AG08396 (cell line): ENCODE measurements around the gene PLK1.
"Not testable (repeated sequence)": the region's sequence is repeated elsewhere in the genome, so short reads cannot be mapped to it uniquely, and the experiment has no call there.

Experiments
- DNase-seq: peaks from one replicate; pipeline ENCODE4 v3.0.0; 2012; ENCODE audit warnings: low spot score, mixed read lengths

The PLK1 gene

GRCh38 chr16:23678430-23679273 is at the start of gene PLK1:
Gene PLK1, plus strand, starts transcription at chr16:23678889. Its CDS starts 44 bp downstream, at chr16:23678933.
- DNase-seq, result peak; percentile 94

GRCh38 chr16:23629516-23629915 is 49.2 kb upstream of the PLK1 start:
- DNase-seq, result no peak

GRCh38 chr16:23631874-23632273 is 46.8 kb upstream of the PLK1 start:
- DNase-seq, result not testable (repeated sequence)

DNA sequence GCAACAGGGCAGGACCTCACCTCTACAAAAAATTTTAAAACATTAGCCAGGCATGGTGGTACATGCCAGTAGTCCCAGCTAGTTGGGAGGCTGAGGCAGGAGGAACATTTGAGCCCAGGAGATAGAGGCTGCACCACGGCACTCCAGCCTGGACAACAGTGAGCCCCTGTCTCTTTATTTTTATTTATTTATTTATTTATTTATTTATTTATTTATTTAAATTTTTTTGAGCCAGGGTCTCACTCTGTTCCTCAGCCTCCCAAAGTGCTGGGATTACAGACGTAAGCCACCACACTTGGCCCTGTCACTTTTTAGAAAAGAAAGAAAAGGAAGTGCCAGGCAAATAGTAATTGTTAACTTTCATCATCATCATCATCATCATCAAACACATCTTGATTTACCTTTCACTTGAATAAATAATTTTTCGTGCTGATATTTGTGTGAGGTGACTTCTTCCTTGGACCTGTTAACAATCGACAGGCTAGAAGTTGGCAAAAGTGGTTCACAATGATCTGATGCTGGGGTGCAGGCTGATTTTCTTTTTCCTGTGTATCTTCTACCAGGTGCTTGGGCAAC is 44.1 kb upstream of the PLK1 start:
- no peak for DNase-seq

DNA sequence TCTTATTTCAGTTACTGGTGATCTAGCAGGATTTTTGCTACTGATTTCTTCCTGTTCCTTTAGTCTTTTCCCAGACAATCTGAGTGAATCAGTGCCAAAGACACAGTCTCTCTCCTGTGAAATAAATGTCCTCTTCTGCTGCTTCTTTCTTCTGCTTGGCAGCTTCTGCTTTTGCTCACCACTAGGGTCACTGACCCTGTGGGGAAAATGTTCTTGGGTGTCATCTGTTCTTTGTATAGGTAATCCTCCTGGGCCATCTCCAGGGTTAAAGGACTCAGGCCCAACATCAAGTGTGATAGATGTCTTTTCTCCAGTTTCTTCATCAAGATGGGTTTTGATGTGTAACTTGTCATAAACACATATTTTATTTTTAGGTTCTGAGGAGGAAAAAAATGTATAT is 42.7 kb upstream of the PLK1 start:
- no peak for DNase-seq

DNA sequence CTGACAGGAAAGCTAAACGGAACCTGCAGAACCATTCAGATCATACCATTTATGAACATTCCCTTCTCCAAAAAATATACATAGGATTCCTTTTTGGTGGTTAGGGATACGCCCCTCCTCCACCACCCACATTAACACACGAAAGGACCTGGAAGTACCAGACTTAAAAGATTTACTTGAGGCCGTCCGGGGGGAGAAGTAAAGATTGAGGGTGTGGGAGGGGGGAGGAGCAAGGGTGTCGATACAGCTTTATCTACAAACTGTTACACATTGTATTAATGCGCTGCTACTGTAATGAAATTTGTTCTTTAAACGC is 38.1 kb upstream of the PLK1 start:
- peak; percentile 17 for DNase-seq

DNA sequence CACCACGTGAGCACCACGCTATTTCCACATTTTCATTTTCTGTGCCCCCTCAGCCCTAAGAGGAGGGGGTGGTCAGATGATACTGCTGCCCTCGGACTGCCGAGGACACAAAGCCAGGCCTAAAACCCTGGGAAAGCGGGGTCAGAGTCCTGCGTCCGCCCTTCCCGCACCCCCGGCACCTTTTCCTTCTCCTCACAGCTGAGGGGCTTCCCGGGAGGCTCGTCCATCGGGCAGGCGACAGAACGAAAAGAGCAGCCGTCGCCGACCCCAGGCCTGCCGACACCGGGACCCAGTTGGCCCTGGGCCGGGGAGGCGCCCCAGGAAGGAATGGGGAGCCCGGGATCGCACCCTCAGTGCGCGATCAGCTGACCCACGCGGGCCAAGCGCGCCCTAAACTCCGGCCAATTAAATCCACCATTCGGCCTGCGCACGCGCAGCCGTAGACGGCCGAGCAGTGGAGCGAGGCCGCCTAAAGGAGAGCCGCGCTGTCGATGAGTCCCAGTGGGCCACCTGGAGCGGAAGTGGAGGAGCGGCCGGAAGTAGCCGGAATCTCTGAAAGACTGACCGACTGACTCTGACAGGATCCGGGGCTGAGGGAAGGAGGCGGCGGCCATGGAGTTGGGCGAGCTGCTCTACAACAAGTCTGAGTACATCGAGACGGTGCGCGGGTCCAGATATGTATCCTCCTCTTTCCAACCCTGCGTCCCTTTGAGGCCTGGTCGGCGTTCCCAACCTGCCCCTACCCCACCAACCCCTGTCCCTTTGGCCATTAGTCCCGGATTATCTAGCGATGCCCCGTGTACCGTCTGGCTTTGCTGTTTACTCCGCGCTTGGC is 37.5 kb upstream of the PLK1 start, which contains the start of the genes DCTN5 and PALB2:
TSS of gene DCTN5 (plus strand) at position 536 of the 835 bp plus-strand sequence. CDS start at position 613, 77 bp downstream.
TSS of gene PALB2 (minus strand) at position 380 of the 835 bp plus-strand sequence. CDS start at position 227, 153 bp downstream.
- peak; percentile 98 for DNase-seq

DNA sequence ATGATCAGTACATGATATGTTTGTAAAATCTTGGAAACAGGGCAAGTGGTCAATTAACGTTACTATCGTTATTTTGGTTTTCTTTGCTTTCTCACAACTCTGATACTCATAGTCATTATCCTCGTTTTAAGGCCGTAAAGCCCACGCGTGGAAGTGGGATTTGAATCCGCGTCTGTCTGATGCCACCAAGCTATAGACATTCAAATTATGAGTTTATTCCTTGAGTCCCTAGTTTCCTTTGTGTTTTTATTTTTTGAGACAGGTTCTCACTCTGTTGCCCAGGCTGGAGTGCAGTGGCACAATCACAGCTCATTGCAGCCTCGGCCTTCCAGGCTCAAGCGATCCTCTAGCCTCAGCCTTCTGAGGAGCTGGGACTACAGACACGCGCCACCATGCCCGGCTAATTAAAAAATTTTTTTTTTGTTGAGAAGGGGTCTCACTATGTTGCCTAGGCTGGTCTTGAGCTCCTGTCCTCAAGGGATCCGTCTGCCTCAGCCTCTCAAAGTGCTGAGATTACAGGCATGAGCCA is 36.4 kb upstream of the PLK1 start:
- no peak for DNase-seq

DNA sequence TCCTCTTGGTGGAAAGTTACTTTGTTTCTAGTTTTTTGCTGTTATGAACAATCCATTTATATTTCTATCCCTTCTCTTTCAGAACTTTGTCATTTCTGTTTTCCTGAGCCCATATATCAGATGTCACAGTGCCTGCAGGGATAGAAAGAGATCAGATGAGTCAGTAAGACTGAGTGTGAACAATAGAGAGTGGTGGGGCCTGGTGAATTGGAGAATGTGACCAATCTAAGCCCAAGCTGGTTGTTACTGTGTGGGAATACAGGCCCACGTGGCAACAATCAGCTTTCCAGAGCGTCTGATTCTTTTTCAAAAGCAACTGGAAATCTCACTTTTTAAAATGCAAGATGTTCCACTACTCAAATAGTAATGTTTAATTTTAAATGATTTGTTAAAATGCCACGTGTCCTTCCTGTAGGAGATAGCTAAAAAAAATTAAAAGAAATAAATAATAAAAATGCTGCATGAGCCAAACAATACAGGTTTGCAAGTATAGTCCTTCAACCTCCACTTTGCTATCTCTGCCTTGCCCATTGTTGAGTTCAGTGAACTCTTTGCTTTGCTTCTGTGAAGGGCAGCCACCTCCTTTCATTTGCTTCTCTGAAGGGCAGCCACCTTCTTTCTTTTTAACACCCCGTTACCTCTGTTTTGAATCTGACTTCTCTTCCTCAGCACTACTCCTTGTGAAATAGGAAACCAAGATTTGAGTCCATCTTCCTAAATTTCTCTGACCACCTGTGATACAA is 27.8 kb upstream of the PLK1 start:
- DNase-seq, result no peak

- no peak for DNase-seq
Measured at GRCh38 chr16:23651943-23652468, 26.7 kb upstream of the PLK1 start.

GRCh38 chr16:23663918-23664317 is 14.8 kb upstream of the PLK1 start:
- no peak for DNase-seq

- no peak for DNase-seq
Measured at GRCh38 chr16:23666571-23667354, 11.9 kb upstream of the PLK1 start.

DNA sequence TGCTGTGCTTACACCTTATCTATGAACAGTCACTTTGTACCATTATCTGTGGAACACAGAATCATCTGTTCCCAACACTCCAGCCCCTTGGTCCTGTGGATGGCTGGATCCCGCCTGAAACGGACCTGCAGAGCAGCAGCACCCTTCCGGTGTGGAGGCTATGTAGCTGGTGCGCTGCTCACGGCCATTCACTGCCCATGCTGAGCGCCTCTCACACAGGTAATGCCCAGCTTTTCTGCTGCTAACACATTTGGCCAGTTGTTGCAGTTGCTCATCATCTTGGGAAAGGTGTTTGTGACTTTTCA is 11.4 kb upstream of the PLK1 start:
- DNase-seq, result no peak

- DNase-seq, result peak; percentile 71
Measured at GRCh38 chr16:23668225-23668624, 10.5 kb upstream of the PLK1 start.

- no peak for DNase-seq
Measured at GRCh38 chr16:23668873-23669272, 9.8 kb upstream of the PLK1 start.

GRCh38 chr16:23670137-23670776 is 8.4 kb upstream of the PLK1 start:
- peak; percentile 70 for DNase-seq

- no peak for DNase-seq
Measured at GRCh38 chr16:23673971-23674614, 4.6 kb upstream of the PLK1 start.

GRCh38 chr16:23676924-23677480 is 1.7 kb upstream of the PLK1 start:
- DNase-seq, result no peak

DNA sequence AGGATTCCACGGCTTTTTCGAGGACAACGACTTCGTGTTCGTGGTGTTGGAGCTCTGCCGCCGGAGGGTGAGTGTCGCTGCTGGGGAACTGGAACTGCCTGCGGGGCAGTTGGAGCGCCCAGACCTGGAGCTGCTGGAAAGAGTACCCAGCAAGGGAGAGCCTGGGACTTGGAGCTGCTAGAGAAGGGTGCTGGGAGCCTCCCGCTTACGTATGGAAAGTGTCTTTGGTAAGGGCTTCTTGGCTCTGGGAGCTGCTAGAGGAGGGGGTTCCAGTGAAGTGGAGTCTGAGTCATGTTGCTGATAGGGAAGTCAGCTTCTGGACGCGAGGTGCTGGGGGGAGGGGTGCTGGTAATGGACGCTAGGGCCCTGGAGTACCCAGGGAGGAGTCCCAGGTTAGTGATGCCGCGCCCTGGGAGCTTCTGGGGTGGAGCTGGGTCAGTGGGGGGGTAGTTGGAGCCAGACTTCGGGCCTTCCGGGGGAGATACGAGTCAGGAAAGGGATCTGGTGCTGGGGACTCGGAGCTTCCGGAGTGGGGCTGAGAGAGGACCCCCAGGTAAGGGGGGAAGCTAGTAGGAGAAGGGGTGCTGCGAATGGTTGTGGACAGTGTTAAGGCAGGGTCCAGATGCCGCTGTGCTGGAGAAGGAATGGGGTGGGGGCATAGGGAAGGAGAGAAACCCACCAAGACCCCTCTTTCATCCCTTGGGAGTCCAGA is 741 bp downstream of the PLK1 start:
- DNase-seq, result peak; percentile 48
